DMS 273 treated with DMSO at 0.1 percent for 48 hours (cell line): ENCODE results near the gene MARF1.
"Not testable (repeated sequence)": the region's sequence is repeated elsewhere in the genome, so short reads cannot be mapped to it uniquely, and the experiment has no call there.

ENCODE experiments used
- DNase-seq: peaks from one replicate; lab custom pipeline; 2025; lab: John Stamatoyannopoulos, UW

MARF1 gene

DNA sequence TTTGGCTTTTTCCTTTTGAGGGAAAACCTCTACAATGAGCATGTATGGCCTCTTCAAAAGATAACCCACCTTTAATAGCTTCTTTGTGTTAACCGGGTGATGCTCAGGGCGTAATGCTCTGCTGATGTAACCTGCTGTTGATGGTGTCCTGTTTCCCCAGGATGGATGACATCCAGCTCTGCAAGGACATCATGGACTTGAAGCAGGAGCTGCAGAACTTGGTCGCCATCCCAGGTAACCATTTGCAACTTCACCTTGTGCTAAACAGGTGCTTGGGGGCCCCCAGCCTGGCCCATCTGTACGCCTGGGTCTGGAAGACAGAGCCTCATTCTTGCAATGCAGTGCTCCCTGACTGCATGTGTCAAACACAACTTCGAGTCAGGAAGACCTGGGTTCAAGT is 75.1 kb downstream of the MARF1 start:
- no peak for DNase-seq

DNA sequence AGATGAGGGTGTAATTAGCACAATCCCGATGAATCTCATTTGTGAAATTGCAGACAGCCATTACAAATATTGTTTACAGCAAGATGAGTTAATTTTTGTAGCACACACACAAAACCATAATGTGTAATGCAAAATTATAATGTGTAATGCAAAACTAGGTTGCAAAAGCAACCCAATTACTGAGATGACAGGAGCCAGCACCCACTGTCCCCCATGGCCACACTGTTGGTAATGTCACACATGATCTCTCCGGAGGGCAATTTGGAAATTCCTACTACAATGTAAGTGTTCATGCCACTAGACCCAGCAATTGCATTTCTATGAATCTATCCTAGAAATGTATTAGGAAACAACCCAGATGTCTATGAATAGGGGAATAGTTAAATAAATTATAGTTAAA is 76.9 kb downstream of the MARF1 start:
- no peak for DNase-seq

DNA sequence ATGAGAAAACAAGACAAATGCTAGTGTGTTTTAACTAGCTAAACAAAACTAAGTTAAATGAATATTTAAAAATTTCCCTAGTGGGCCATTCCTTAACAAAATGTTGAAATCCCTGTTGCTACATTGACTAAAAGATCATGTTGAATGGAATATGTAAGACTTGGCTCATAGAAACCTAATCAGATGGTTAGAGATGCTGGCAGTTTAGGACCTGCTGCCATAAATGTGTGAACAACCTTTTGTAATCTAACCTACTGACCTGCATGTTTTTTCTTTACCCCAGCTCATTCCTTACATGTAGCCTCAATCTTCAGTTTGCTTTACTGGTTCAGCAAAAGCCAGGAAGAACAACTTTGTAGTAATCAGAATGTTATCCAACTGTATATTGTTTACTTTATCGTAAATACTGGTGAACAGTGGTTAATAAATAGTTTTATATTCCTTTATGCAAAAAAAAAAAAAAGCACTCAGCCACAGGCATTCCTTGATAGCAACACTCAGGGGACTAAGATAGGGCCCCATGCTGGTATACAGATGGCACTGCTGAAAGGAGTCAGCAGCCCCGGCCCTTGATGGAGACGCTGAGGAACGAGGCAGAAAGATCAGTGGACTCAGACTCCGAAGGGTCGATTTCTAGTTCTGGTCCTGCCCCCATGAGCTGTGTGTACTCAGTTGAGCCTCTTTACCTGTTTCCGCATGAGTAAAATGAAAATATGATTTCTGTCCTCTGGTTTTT is 78.2 kb downstream of the MARF1 start:
- no peak for DNase-seq

DNA sequence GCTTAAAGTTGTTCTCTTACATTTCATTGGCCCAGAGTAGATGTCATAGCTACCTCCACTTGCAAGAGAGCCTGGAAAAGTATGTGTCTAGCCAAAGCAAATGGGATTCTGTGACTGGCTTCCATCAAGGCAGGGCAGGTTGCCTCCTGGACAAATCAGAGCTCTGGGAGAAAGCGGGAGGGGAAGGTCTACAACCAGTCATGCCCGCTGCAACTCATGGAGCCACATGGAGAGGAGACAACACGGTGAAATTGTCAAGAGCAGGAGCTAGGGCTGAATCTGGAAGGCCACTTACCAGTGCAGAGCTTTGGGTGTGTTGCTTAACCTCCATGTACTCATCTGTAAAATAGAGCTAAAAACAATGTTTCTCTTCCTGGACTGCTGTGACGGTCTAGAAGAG is 83.8 kb downstream of the MARF1 start:
- DNase-seq = no peak

DNA sequence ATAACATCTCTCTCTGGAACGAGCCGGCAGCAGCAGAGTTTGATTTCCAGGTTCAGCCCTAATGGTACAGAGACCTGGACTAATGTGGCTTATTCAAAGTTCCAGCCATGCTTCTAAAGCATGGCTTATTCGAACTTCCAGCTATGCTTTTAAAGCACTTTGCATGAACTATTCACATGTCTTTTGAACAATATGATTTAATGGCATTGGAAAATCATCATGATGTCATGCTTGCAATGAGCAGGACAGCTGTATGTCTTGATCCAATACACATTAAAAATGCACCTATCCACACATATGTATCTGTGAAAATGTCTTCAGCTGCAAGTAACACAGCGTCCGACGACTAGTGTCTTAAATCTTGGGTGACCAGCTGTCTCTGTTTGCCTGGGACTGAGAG is 85.7 kb downstream of the MARF1 start:
- DNase-seq = no peak

DNA sequence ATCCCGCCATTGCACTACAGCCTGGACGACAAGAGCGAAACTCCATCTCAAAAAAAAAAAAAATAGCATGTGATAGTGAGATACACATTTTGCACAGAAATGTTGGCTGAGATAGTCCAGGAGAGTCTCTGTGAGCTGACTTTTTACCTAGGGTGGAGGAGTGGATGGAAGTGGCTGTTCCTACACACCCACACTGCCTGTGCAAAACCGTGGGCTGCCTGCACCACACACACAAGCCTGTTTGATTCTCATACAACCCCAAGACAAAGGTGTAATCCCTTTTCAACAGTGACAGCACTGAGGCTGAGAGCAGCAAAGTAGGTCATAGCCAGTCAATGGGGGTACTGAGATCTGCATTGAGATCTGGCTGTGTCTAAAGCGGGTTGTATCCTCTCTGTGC is 86.8 kb downstream of the MARF1 start:
- DNase-seq = no peak

DNA sequence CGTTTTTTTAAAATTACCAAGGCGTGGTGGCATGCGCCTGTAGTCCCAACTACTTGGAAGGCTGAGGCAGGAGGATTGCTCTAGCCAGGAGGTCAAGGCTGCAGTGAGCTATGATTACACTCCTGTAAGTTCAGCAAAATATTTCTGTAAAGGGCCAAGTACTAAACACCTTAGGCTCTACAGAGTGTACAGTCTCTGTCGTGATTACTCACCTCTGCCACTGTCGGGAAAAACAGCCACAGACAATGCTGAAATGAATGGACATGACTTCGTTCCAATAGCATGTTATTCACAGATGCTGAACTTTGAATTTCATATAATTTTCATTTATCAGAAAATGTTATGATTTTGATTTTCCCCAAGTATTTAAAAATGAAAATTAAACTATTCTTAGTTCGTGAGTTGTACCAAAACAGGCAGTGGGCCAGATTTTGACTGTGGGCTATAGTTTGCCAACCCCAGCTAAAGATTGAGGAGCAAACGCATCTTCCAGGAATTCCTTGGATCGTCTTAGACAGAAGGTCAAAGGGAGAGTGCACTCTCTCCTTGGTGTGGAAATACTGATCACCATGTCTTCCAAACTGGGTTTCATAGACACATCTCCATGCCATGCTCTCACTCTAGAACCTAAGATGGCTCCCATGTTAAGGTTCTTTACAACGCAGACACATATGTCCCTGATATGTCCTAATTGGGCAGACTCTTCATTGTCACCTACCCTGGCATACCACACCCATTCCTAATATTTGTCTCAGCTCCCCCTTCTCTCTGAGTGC is 89.5 kb downstream of the MARF1 start:
- DNase-seq = no peak

DNA sequence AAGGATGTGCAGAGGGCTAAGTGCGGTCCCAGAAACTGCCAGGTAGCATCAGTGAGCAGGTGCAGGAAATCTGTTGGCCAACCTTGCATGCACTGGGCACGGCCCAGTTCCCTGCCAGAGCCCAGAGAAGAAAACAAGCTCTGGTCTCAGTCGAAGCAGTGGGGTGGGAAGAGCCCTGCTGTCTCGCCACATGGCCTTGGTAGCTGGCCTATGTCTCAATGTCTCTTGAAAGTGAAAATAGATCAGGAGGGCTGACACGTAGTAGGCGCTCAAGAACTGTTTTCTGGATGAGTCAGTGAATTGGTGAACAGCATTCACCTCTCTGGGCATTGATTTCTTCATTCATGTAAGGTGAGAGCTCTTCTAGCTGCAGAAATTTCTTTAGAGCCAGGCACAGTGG is 90.4 kb downstream of the MARF1 start:
- DNase-seq = no peak

DNA sequence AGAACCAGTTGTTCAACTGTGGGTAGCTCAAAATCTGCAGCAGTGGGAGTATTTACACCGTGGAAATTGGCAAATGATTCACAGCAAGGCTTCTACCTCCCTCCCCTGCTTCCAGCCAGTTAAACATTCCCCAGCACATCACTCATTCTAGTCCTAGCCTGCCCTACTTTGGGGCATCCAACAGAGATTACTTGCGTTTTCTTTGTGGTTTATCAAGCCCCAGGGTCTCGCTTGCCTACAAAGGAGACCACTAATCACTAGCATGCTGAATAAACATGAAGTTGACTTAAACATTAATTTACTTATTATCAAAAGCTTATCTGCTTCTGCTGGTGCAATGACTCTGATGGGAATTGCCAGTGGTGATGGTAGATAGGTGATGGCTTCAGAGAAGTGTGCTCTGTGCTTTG is 94.5 kb downstream of the MARF1 start:
- no peak for DNase-seq

DNA sequence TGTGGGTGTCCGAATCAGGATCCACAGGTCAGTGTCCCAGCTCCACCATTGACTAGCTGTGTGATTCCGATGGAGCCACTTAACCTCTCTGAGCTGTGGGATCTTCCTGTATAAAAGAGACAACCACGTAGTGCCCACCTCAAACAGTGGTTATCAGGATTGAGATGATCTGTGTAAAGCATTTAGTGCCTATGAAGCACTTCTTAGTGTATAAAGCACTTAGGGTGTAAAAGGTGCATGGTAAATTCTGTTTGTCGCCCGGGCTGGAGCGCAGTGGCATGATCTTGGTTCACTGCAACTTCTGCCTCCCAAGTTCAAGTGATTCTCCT is 95.2 kb downstream of the MARF1 start:
- no peak for DNase-seq

DNA sequence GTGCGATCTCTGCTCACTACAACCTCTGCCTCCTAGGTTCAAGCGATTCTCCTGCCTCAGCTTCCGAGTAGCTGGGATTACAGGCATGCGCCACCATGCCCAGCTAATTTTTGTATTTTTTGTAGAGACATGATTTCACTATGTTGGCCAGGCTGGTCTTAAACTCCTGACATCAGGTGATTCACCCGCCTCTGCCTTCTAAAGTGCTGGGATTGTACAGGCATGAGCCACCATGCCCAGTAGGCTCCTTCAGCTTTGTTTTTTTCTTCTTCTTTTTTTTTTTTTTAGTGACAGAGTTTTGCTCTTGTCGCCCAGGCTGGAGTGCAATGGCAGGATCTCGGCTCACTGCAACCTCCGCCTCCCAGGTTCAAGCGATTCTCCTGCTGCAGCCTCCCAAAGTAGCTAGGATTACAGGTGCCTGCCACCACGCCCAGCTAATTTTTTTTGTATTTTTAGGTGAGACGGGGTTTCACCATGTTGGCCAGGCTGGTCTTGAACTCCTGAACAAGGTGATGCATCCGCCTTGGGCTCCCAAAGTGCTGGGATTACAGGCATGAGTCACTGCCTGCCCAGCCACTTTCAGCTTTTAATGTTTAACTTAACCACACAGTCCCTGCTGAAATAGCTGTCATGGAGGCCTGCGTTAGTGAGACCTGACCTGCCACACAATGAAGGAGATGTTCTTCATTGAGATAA is 95.7 kb downstream of the MARF1 start:
- not testable (repeated sequence) for DNase-seq

DNA sequence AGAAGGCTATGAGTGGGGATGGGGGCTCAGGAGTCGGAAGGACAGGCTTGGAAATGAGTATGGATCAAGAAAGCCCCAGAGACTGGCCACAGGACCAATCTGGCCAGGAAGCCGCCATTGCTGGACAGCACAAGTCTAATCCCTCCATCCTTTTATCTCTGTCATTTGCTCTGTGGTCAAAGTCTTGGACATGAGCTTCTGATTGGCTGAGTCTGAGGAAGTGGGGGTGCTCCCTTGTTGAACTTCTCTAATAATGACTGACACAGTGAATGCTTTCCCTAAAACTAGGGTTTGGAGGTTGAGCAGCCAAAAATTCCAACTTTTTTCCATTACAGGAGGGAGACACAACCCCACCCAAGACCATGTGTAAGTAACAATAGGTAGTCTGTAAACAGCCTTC is 97.4 kb downstream of the MARF1 start:
- no peak for DNase-seq

DNA sequence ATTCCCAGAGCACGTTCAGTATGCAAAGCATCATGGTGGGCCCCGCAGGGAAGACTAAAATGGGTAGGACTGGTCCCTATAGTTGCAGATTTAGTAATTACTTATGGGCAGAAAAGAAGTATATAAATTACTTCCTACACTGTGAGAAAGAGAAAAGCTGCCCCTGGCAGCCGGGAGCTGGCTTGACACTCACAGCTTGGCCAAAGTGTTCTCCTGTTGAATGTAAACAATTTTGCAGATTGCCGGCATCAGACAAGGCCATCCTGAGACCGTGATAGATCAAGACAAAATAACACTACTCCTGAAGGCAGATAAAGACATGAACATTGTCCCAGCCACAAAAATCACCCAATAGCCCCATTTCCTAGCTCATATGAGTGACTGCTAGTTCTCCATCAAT is 98.5 kb downstream of the MARF1 start:
- no peak for DNase-seq
